ENCODE measurements around the gene IRGC.
"Not testable (repeated sequence)": the region's sequence is repeated elsewhere in the genome, so short reads cannot be mapped to it uniquely, and the experiment has no call there.

The IRGC gene

DNA sequence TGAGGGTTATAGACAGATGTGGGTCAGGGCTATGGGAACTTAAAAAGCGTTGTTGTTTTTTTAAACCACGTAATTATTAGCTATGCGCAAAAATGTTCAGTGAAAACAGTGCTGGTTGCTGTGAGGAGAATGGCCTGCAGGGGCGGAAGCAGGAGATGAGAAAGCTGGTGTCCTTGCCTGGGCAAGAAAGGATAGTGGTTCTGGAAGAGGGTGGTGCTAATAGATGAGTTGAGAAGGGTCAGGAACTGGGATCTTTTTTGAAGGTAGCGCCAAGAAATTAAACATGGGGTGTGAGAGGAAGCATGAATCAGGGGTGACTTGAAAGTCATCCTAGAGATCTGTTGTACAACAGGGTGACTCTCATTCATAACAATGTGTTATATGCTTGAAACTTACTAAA is 43.6 kb downstream of the IRGC start:
- FAIRE-seq: no peak

DNA sequence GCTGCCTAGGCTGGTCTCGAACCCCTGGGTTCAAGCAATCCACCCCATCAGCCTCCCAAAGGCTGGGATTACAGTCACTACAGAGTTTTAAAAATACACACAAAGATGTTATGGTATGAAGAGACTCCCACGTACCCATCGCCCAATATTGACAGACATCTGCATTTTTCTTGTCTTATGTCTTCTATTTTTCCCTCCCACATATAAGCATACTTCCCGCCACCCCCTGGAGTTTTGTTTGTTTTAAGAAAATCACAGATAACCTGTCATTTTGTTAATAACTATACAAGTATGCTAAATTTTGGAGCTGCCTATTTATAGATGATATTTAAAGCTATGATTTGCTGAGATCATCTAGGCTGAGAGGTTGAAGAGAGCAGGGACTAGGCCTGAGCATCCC is 45.1 kb downstream of the IRGC start:
- FAIRE-seq: no peak

DNA sequence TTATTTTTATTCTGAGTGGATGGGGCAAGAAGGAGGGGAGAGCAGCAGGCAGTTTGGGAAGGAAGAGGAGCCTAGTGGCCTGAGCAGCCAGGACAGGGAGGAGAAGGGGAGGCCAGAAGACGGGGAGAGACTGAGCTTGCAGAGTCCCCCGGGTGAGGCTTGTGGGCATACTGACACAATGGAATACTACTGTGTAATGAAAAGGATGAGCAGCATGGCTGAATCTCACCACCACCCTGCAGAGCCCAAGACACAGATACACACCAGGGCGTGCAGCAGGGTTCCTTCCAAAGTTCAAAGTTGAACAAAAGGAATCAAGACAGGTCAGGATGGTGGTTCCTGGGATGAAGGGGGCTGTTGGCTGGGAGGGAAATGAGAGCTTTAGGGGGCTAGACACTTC is 46.9 kb downstream of the IRGC start:
- no peak for FAIRE-seq

DNA sequence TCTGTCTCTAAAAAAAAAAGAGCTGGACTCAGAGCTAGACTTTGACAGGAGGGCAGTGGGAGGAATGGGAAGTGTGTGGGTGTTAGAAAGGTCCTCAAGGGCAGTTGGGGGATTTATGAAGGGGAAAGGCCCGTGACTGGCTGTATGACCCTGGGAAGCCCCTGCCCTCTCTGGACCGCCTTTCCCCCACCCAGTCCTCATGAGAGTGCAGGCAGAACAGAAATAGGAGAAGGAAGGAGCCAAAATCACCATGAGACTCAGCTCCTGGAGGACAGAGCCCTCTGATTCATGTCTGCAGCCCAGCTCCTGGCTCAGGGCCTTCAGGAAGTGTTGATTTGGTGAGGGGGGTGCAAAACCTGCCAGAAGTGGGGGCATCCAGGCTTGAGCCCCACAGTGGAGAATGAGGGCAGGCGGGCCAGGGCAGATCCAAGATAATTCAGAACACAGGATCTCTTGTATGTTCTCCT is 47.6 kb downstream of the IRGC start:
- FAIRE-seq: no peak

DNA sequence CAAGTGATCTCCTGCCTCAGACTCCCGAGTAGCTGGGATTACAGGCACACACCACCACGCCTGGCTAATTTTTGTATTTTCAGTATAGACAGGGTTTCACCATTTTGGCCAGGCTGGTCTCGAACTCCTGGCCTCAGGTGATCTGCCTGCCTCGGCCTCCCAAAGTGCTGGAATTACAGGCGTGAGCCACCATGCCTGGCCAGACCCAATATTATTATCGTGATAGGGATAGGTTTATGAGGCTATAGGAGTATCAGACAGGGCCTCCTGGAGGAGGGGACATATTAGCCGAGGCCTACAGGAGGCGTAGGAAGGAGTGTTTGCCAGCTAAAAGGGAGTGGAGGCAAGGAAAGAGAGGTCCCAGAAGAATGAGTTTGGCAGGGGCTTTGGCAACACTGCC is 48.8 kb downstream of the IRGC start:
- FAIRE-seq: not testable (repeated sequence)

DNA sequence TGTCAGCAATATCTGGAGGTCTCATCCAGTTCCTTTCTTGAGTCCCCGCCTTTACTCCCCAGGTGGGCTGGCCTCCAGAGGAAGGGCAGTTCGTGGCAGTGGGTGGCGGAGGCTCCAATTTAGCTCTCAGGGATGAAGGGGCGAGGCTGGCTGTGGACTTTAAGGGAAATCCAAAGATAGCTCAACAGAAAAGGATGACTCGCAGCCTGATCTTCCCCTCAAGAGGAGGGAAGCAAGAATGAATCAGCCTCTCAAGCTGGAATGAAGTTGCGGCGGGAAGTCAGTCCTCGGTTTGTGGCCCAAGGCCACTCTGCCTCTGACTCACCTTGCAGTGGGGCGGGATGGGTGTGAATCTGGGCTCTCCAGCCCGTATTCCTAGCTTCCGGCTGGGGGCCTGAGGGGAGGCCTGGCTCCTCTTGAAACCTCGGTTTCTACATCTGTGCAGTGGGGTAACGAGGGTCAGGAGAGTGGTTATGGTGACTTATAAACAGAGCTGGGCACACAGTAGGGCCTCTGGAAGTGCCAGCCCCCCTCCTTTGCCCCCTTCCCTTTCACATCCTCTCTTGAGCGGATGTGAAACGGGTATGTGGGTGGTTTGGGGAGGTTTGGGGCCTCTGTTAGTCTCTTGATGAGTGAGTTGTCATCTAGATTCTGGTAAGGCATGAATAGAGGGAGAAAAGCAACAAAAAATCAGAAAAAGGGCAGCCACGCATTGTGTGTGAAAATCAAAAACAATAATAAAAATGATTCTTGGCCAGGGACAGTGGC is 49.4 kb downstream of the IRGC start:
- FAIRE-seq: no peak

DNA sequence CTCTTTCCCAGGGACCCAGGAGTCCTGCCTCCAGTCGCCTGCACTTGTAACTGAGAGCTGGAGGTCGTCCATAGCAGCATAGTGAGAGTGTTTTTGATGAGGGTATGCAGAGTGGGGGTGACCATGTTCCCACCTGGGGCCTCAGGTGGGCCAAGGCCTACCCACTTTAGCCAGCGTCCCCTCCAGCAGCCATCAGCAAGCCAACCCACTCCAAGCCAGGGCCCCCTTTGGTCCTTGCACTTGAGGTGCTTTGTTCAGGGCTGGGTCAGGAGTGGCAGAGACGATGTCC is 50.8 kb downstream of the IRGC start:
- FAIRE-seq: no peak

DNA sequence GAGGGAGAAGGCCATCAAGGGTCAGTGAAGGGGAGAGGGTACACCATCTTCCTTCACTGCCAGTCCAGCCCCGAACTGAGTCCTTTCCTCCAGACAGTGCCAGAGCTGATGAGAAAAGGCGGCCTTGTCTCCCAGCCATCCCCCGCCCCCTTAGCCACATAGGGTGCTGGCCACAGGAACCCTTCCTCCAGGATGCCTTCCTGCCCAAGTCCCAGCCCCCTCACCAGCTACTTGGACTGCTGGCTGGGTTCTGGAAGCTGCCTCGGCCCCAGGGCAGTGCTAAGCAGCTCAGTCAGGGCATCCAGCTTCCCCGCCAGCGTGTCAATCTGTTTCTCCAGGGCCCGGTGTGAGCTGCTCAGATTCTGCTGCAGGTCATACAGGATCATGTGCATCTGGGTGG is 51.4 kb downstream of the IRGC start:
- no peak for FAIRE-seq

DNA sequence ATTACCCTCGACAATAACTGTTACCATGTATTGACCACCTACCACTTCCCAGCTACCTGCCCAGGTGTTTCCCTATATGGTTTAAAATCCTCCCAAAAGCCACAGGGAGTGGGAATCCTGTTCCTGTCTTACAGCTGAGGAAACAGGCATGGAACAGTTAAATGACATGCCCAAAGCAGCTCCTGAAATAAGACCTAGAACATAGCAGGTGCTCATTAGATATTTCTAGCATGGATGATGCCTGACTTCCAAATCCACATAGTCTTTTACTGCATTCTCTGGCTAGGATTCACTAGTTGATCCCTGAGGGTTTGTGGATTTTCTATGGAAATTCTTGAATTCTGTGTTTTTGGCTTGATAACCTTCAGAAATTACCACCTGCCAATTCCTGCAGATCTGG is 51.9 kb downstream of the IRGC start:
- FAIRE-seq: no peak

DNA sequence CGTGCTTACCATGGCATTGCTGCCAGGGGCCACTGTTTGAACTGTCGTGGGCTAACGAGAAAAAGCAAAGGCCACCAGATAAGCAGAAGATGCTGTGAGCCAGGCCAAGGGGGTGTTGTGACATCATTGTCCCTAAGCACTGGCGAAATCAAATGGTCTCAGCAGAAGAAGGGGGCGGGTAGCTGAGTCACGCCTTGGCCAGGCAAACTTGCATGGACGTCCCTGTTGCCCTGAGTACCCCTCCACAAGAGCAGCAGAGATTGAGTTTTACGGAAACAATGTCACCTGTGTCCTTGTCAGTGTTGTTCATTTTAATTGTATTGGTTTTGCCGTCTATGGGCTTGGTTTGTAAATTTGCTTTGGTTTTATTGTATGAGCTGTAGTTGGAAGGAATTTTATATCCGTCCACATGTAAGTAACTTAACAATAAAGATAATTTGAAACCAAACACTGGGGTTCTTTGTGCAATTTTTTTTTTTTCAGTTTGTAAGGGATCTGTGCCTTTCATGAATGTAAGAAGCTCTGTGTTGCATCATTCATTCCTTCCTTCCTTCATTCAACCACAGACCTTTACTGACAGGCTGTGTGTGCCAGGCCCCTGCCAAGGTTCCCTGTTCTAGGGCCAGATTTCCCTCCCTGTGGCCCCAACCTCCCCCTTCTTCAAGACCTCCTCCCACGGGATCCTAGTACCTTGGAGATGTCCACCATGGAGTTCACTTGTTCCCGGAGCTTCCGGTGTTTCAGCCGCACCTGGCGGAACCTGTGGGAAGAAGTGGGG is 52.6 kb downstream of the IRGC start:
- FAIRE-seq: no peak

DNA sequence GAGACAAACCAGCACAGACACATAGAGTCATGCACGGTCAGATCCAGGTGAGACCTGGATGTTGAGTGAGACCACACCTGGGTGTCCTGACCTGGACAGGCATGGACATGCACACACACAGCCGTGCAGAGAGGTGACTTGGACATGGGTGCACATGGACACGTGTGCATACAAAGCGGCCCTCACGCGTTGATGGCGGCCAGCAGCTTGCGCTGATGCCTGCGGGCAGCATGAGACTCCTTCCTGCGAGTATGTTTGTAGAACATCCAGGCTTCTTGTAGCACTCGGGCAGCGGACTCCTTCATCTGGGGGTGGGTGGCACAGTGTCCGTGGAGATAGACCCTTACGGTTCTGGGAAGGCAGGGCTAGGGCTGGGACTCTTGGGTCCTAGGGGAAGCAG is 53.4 kb downstream of the IRGC start:
- no peak for FAIRE-seq
